Hematopoietic multipotent progenitor cell treated with erythropoietin and hydrocortisone succinate and interleukin-3 and kit ligand, for 15 days (in vitro differentiated cells): Measurements from ENCODE around the gene NME5.

Experiments
- DNase-seq: peaks from one replicate; pipeline ENCODE4 v3.0.0-alpha.2; 2015; ENCODE audit warnings: low spot score

NME5 gene

DNA sequence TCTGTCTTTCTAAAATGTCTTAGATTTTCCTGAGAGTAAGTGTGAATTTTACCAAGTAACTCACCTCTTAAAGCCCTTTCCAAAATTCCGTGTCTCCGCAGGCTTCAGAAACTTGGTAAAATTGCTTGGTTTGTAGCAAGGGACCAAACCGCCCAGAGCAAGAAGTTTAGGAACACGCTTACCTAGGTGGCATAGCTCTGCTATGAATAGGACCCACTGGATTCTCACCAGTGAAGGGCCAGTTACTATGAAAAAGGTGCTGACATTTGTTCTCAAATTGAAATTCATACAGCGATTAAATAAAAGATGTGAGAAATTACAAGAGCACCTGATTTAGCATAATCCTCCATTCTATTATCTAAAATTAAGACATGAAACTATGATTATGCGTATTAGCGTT is 6.7 kb downstream of the NME5 start:
- DNase-seq: no peak

GRCh38 chr5:138129347-138129746 is 9.9 kb downstream of the NME5 start:
- DNase-seq: no peak

GRCh38 chr5:138128334-138128733 is 10.9 kb downstream of the NME5 start:
- DNase-seq: no peak

DNA sequence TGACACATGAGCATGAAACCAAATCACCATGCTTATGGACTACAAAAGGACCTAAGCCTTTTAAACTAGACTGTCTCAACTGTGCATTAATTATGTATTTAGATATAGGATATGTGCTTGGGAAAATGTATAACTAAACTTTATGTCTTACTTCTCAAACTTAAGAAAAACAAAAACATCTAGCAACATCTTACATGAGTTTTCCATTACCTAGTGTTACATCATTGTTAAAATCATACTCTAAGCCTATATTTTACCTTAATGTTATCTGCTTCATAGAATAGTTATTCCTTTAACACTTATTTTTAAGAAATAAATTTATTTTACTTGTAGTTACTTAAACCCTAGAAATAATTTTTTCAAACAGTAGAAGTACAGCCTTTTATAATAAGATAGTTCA is 24.0 kb downstream of the NME5 start:
- no peak for DNase-seq

- DNase-seq: no peak
Observed at GRCh38 chr5:138111937-138112336, 27.3 kb downstream of the NME5 start.

GRCh38 chr5:138111181-138111580 is 28.0 kb downstream of the NME5 start:
- DNase-seq: no peak

GRCh38 chr5:138110266-138110963 is 28.8 kb downstream of the NME5 start:
- DNase-seq: no peak

- no peak for DNase-seq
Observed at GRCh38 chr5:138109463-138110265, 29.6 kb downstream of the NME5 start.

DNA sequence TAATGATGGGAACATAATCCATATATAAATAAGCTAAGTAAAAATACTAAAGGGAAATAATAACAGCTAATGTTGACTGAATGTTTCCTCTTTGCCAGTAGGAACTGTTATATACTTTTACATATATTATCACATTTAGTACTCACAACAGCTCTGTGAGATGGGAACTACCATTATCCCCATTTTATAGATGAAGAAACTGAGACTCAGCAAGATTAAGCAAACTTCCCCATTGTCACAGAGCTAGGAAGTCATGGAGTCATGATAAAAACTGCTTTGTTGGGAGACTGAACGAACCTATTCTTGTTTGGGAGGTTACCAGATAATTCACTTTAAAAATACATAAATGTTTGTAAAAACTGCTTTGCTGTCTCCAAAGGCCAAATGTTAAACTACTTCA is 32.0 kb downstream of the NME5 start:
- DNase-seq: no peak

DNA sequence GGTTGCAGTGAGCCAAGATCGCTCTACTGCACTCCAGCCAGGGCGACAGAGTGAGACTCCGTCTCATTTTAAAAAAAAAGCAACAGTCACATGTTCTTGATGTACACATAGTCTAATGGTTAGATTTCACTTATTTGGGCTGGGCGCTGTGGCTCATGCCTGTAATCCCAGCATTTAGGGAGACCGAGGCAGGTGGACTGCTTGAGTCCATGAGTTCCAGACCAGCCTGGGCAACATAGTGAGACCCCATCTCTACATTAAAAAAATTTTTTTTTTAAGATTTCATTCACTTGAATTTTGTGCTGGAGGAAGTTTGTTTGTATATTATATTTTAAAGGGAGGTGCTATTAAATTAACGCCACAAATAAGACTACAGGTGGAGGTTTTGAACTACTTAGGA is 33.5 kb downstream of the NME5 start:
- DNase-seq: no peak

DNA sequence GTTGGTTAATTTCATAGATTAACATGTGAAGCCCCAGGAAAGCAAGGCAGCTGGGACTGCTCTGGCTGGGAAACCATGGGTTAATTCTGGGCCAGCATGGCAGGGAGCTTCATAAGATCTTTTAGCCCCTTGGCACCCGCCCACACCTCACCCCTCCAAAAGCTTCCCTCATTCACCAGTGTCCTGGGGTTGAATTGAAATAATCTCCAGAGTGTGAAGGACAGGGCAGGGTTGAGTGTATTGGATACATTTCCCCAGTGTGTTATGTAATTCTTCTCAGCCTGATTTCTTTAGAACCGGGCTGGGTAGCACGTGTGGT is 36.0 kb downstream of the NME5 start:
- no peak for DNase-seq

GRCh38 chr5:138102454-138103318 is 36.5 kb downstream of the NME5 start:
- DNase-seq: no peak

- DNase-seq: no peak
Observed at GRCh38 chr5:138096997-138097828, 42.0 kb downstream of the NME5 start.

DNA sequence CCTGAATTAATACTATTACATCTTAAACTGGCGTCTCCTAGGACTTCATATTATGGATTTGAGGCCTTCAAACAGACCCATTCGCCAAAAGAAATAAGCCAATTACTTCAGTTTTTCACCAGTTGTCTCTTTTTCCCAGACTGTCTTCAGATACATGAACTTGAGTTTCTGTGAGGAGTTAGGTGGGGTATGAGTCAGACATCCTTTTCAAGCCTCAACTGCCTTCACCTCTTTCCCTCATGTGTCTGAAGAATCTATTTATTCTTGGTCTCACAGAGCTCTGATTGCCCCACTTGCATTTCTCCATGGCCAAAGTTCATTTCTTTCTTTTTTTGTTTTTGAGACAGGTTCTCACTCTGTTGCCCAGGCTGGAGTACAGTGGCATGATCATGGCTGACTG is 42.9 kb downstream of the NME5 start:
- DNase-seq: no peak

DNA sequence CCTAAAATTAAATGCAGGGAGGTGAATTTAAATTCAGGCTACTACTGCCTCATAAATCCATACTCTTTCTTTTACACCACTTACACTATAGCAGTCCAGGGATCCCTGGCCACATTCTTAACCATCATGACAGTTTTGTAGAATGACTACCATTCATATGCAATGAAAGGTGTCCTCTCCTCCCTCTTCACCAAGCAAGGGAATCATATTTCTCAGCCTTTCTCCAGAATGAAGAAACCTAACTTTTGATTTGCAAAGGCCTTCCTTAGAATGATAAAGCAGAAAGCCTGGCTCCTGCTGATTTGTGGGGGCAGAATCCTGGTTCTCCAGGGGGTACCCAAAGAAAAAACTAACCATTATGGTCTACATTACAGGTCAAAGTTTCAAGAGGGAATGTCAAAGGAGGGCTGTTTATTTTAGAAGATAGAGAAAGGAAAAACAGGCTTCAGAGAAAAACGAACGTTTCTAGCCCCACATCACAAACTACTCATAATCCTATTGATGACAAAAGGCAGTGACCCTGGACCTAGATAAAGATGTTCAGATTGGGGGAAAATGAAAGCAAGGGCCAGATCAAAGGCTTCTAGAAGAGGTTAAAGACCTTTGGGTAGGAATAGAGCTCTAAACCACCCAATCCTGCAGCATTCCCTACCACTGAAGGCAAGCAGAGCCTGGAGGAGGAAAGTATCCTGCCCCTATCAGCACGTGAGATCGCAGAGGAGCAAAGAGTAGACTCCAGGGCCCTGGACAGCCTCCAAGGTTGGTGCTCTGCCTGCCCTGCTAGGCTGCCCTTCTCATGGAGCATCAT is 43.9 kb downstream of the NME5 start:
- DNase-seq: no peak

GRCh38 chr5:138093036-138093435 is 46.2 kb downstream of the NME5 start:
- no peak for DNase-seq

DNA sequence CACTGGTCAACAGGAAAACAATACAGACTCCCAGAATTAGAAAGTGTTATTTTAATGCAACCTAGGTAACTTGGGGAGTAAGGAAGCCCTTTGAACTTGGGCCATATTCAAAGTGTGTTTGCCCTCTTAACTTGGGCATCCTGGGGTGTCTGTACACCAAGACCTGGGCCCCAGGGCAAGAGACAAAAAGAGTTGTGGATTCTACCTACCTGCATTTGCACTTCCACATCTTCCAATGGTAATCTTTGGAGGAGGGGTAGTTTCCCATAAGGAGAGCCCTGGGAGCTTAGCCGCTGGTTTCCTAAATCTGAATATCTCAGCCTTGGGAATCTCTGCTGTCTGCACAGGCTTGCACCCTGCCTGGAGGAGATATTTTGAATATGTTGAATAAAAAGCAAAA is 46.9 kb downstream of the NME5 start:
- DNase-seq: no peak

DNA sequence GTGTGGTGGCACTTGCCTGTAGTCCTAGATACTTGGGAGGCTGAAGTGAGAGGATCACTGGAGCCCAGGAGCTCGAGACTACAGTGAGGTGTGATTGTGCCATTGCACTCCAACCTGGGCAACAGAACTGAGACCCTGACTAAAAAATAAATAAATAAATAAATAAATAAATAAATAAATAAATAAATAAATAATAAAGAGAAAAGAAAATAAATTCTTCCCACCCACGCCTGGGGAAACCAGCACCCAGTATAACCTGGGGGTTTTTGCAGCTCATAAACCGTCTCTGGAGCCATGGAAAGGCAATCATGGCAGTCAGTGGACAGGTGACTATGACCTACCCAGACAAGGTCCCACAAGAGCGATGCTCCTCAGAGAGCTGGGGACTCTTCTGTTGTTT is 47.5 kb downstream of the NME5 start:
- DNase-seq: no peak

DNA sequence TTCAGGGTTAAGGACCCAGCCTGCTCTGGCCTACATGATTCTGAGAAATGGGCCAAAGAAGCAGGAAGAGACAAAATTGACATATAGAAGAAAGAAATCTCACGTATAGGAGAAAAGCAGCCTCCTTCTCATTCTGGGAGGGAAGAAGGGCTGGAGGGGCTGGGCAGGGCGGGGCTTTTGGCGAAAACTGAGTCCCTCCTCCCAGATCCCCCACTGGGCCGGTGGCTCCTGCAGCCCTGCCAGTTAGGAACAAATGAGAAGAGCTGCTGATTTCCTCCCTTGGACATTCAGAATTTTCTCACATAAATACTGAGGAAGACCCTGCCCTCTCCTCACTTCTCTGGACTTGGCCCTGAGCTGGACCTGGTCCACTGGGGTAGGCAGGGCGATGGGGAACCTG is 55.5 kb downstream of the NME5 start, which contains the start of gene WNT8A:
Gene WNT8A, plus strand, starts transcription at position 332 of the 400 bp plus-strand sequence. CDS start 95 bp downstream, outside the sequence.
- no peak for DNase-seq

DNA sequence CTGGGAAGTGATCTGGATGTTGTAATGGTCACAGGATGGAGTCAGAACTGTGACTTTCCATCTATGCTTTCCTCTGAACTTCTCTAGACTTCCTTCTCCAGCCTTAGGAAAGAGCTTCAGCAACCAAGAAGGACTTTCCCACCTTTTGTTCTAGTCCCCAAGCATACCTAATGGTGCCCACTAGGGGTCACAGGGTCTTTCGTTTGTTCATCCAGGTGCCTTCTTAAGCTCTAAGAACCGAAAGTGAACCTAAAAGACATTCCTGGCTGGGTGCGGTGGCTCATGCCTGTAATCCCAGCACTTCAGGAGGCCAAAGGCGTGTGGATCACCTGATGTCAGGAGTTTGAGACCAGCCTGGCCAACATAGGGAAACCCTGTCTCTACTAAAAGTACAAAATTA is 57.2 kb downstream of the NME5 start:
- no peak for DNase-seq
